DND-41 (cell line): Measurements from ENCODE around the gene CLMN.

Source experiments
- ATAC-seq: fragments of 200-7000 bp; cut with Tn5 transposase; 3 replicates; pipeline ENCODE4 v1.9.1; 2021; ENCODE audit warnings: low read depth; ENCODE audit not compliant: insufficient read depth
- DNase-seq: peaks from one replicate; pipeline ENCODE4 v3.0.0-alpha.2; 2020
- H2AFZ ChIP-seq: 2 replicates; pipeline ENCODE4 v1.6.0; 2012; ENCODE audit warnings: low read depth, low read length
- H3K27ac ChIP-seq: 2 replicates; pipeline ENCODE4 v1.5.1; 2012; ENCODE audit warnings: low read length, inconsistent platforms
- H3K27me3 ChIP-seq: fragments of 200-600 bp; sonication (generic); 2 replicates; pipeline ENCODE4 v1.6.0; 2012; ENCODE audit warnings: low read length, mild to moderate bottlenecking, inconsistent platforms; ENCODE audit not compliant: insufficient read depth, poor library complexity
- H3K36me3 ChIP-seq: 2 replicates; pipeline ENCODE4 v1.5.1; 2012; ENCODE audit warnings: low read length, inconsistent platforms; ENCODE audit not compliant: insufficient read depth
- H3K4me1 ChIP-seq: 2 replicates; pipeline ENCODE4 v1.5.1; 2012; ENCODE audit warnings: mild to moderate bottlenecking, low read length; ENCODE audit not compliant: insufficient read depth
- H3K4me2 ChIP-seq: 2 replicates; pipeline ENCODE4 v1.6.0; 2012; ENCODE audit warnings: mild to moderate bottlenecking, moderate library complexity, low read length, inconsistent platforms; ENCODE audit not compliant: insufficient read depth
- H3K4me3 ChIP-seq, 2 experiments: fragments of 200-600 bp in 1 of 2; shearing (Covaris generic) in 1 of 2; 2 replicates each; pipeline ENCODE4 v1.5.1; 2012 to 2016; ENCODE audit warnings: inconsistent platforms in 2 of 2, low read length in 2 of 2, mild to moderate bottlenecking in 2 of 2, low read depth in 1 of 2, moderate library complexity in 1 of 2
- H3K79me2 ChIP-seq: 2 replicates; pipeline ENCODE4 v1.6.0; 2012; ENCODE audit warnings: low read length, inconsistent platforms; ENCODE audit not compliant: insufficient read depth
- H3K9ac ChIP-seq: 2 replicates; pipeline ENCODE4 v1.6.0; 2012; ENCODE audit warnings: low read depth, mild to moderate bottlenecking, inconsistent platforms, low read length, moderate library complexity
- H3K9me3 ChIP-seq: 2 replicates; pipeline ENCODE4 v1.5.1; 2012; ENCODE audit warnings: low read length, moderate library complexity, mild to moderate bottlenecking, inconsistent platforms; ENCODE audit not compliant: insufficient read depth, severe bottlenecking
- H4K20me1 ChIP-seq: 2 replicates; pipeline ENCODE4 v1.6.0; 2012; ENCODE audit warnings: low read length; ENCODE audit not compliant: insufficient read depth
- EZH2 ChIP-seq: IDR thresholded peaks from 3 replicates; pipeline ENCODE4 v1.6.1; 2012; ENCODE audit warnings: borderline replicate concordance, low read depth, mild to moderate bottlenecking, moderate library complexity, low read length, inconsistent platforms; ENCODE audit not compliant: severe bottlenecking
- TF ChIP-seq, protein P1 (sequence below): IDR thresholded peaks from 2 replicates; pipeline ENCODE4 v1.5.1; 2012; ENCODE audit warnings: borderline replicate concordance, low read length, moderate library complexity, mild to moderate bottlenecking; ENCODE audit not compliant: poor library complexity, severe bottlenecking; ENCODE audit errors: extremely low read depth

The CLMN gene

DNA sequence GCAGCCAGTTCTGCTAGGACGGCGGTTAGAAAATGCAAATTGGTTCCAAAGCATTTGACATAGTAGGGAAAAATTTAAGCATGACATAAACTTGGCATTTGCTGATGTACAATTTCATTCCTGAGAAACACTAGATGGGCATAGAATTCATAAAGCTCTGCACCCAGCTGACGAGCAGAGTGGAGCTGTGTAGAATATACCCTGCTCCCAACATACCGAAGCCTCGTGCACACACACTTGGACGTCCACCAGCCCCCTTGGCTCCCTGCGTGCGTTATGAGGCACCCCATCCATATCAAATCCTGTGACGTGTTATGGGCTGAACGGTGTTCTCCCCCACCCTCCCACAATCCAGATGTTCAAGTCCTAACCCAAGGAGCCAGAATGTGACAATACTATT, 65.4 kb downstream of the CLMN start:
- no peak overlapping the region for H2AFZ ChIP-seq
- H3K36me3 ChIP-seq = no peaks in the 10 kb centered on the region
- H3K27me3 ChIP-seq = no peaks in the 10 kb centered on the region
- H3K9ac ChIP-seq = no peak overlapping the region
- no peaks in the 10 kb centered on the region for H3K4me1 ChIP-seq
- TF ChIP-seq EZH2 = no peak
- TF ChIP-seq, protein P1, sequence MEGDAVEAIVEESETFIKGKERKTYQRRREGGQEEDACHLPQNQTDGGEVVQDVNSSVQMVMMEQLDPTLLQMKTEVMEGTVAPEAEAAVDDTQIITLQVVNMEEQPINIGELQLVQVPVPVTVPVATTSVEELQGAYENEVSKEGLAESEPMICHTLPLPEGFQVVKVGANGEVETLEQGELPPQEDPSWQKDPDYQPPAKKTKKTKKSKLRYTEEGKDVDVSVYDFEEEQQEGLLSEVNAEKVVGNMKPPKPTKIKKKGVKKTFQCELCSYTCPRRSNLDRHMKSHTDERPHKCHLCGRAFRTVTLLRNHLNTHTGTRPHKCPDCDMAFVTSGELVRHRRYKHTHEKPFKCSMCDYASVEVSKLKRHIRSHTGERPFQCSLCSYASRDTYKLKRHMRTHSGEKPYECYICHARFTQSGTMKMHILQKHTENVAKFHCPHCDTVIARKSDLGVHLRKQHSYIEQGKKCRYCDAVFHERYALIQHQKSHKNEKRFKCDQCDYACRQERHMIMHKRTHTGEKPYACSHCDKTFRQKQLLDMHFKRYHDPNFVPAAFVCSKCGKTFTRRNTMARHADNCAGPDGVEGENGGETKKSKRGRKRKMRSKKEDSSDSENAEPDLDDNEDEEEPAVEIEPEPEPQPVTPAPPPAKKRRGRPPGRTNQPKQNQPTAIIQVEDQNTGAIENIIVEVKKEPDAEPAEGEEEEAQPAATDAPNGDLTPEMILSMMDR = no peak
- no peaks in the 10 kb centered on the region for H3K79me2 ChIP-seq
- no peak overlapping the region for H3K27ac ChIP-seq
- ATAC-seq = no peak
- no peak overlapping the region for H3K4me2 ChIP-seq
- H3K9me3 ChIP-seq = no peaks in the 10 kb centered on the region
- DNase-seq = no peak
- H3K4me3 ChIP-seq = no peak overlapping the region
- H4K20me1 ChIP-seq = no peaks in the 10 kb centered on the region; the same call in 1 of the 2 replicates

DNA sequence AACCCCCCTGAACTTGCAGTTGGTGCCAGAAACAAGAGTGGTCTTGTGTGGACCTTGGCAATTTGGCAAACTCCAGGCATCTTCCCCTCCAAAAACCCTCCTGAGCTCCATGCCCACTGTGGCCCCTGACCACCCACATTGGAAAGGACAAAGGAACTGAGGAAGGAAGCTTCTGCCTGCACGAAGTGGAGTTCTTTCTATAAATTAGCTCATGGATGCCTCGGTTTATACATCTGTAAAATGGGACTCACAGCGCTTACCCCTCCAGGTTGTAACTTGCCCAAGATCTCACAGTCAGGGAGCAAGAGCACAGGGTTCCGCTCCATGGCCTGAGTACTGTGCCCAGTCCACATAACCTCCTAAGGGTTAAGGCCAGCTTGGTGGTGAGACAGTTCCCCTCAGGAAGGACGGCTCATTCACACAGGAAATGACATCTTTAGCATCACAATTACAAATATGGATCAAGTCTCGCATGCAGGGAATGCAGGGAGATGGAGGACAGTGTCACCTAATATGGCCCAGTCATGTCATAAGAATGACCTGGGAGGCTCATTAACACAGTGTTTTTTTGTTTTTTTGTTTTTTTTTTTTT, 66.6 kb downstream of the CLMN start:
- Histone ChIP-seq H3K27me3 (no peaks in the 10 kb centered on the region), H3K9ac (no peak overlapping the region), H3K4me3 (no peak overlapping the region), H3K27ac (no peak overlapping the region), H3K79me2 (no peaks in the 10 kb centered on the region), H3K9me3 (no peaks in the 10 kb centered on the region), H4K20me1 (no peaks in the 10 kb centered on the region), H3K4me2 (no peak overlapping the region), H2AFZ (no peak overlapping the region), H3K36me3 (no peaks in the 10 kb centered on the region), H3K4me1 (no peaks in the 10 kb centered on the region)
- DNase-seq (no peak), ATAC-seq (no peak)
- TF ChIP-seq, protein P1 = no peak
- no peak for TF ChIP-seq EZH2

- Histone ChIP-seq H3K9ac (no peak overlapping the region), H3K27ac (no peak overlapping the region), H3K36me3 (no peaks in the 10 kb centered on the region)
Observed at GRCh38 chr14:95252219-95252618, 67.5 kb downstream of the CLMN start.

More at GRCh38 chr14:95252219-95252618, 67.5 kb downstream of the CLMN start:
- Histone ChIP-seq H3K79me2 (no peaks in the 10 kb centered on the region), H3K4me3 (no peak overlapping the region), H4K20me1 (no peaks in the 10 kb centered on the region), H3K4me2 (no peak overlapping the region), H3K9me3 (no peaks in the 10 kb centered on the region), H2AFZ (no peak overlapping the region), H3K27me3 (no peaks in the 10 kb centered on the region), H3K4me1 (no peaks in the 10 kb centered on the region)
- DNase-seq (no peak), ATAC-seq (no peak)
- no peak for TF ChIP-seq EZH2
- TF ChIP-seq, protein P1 = no peak
